ENCODE results near the gene AR.

- TF ChIP-seq, protein P1, sequence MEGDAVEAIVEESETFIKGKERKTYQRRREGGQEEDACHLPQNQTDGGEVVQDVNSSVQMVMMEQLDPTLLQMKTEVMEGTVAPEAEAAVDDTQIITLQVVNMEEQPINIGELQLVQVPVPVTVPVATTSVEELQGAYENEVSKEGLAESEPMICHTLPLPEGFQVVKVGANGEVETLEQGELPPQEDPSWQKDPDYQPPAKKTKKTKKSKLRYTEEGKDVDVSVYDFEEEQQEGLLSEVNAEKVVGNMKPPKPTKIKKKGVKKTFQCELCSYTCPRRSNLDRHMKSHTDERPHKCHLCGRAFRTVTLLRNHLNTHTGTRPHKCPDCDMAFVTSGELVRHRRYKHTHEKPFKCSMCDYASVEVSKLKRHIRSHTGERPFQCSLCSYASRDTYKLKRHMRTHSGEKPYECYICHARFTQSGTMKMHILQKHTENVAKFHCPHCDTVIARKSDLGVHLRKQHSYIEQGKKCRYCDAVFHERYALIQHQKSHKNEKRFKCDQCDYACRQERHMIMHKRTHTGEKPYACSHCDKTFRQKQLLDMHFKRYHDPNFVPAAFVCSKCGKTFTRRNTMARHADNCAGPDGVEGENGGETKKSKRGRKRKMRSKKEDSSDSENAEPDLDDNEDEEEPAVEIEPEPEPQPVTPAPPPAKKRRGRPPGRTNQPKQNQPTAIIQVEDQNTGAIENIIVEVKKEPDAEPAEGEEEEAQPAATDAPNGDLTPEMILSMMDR (IDR thresholded peaks at IDR 0.05), result no peak
- no peak for TF ChIP-seq EZH2phosphoT487 (IDR thresholded peaks at IDR 0.05)
- TF ChIP-seq EZH2 (IDR thresholded peaks at IDR 0.05), result no peak
Measured at GRCh38 chrX:67725471-67725870, 181.7 kb downstream of the AR start.

All from neural progenitor cell (in vitro differentiated cells).